PC-3 (cell line): ENCODE measurements around the gene ADGRV1. TPM values are rescaled to one million over a fixed set of nuclear protein-coding genes. Genes with fewer than 3 reads are reported as not detected.

Experiments
- ATAC-seq: fragments of 200-7000 bp; cut with Tn5 transposase; 2 replicates; pipeline ENCODE4 v1.9.1; 2020; ENCODE audit warnings: mild to moderate bottlenecking, moderate library complexity
- BruUV-seq: library from RNA; stranded (reverse); fragments of 400-500 nt; replicated peaks from 2 replicates; lab custom pipeline; 2021; lab: Mats Ljungman, UMichigan
- CTCF ChIA-PET: fragments of 300-600 bp; sonication (Branson Sonifier 250); formaldehyde crosslinking; loops from one replicate; lab custom pipeline; 2022; ENCODE audit warnings: antibody characterized with exemption; lab: Charles Lee
- POLR2A ChIA-PET: fragments of 300-600 bp; sonication (Branson Sonifier 250); formaldehyde crosslinking; loops from one replicate; lab custom pipeline; 2022; ENCODE audit warnings: antibody characterized with exemption; ENCODE audit not compliant: unreplicated experiment; lab: Charles Lee
- DNase-seq: peaks from one replicate; pipeline ENCODE4 v3.0.0-alpha.2; 2015
- H2AFZ ChIP-seq: fragments of 300-600 bp; sonication (generic); 2 replicates; pipeline ENCODE4 v1.6.0; 2016; ENCODE audit warnings: antibody characterized with exemption, low read length
- H3F3A ChIP-seq: fragments of 300-600 bp; sonication (generic); one replicate; pipeline ENCODE4 v1.6.0; 2017; ENCODE audit warnings: antibody characterized with exemption, low read length, control low read depth, mild to moderate bottlenecking; ENCODE audit not compliant: unreplicated experiment
- H3K27ac ChIP-seq: fragments of 300-600 bp; sonication (generic); 2 replicates; pipeline ENCODE4 v1.5.1; 2016; ENCODE audit warnings: mild to moderate bottlenecking, low read length
- H3K27me3 ChIP-seq: fragments of 300-600 bp; sonication (generic); 2 replicates; pipeline ENCODE4 v1.6.1; 2016; ENCODE audit warnings: low read length, mixed read lengths
- H3K36me3 ChIP-seq: fragments of 300-600 bp; sonication (generic); 2 replicates; pipeline ENCODE4 v1.6.1; 2016; ENCODE audit warnings: low read depth, mixed run types, low read length, mixed read lengths
- H3K4me1 ChIP-seq: fragments of 300-600 bp; sonication (generic); 2 replicates; pipeline ENCODE4 v1.5.1; 2016; ENCODE audit warnings: low read length; ENCODE audit not compliant: insufficient read depth
- H3K4me2 ChIP-seq: fragments of 300-600 bp; sonication (generic); 2 replicates; pipeline ENCODE4 v1.6.0; 2016; ENCODE audit warnings: low read length
- H3K4me3 ChIP-seq: fragments of 300-600 bp; sonication (generic); 2 replicates; pipeline ENCODE4 v1.5.1; 2016; ENCODE audit warnings: mild to moderate bottlenecking, low read length, mixed read lengths
- H3K79me2 ChIP-seq: fragments of 300-600 bp; sonication (generic); 2 replicates; pipeline ENCODE4 v1.6.1; 2017; ENCODE audit warnings: low read length, mixed read lengths
- H3K9ac ChIP-seq: fragments of 300-600 bp; sonication (generic); 2 replicates; pipeline ENCODE4 v1.6.0; 2016; ENCODE audit warnings: mild to moderate bottlenecking, low read length
- H3K9me2 ChIP-seq: fragments of 300-600 bp; sonication (generic); replicated peaks from 2 replicates; pipeline ENCODE4 v1.6.1; 2016; ENCODE audit warnings: mixed run types, low read length, mixed read lengths
- H3K9me3 ChIP-seq: fragments of 300-600 bp; sonication (generic); 2 replicates; pipeline ENCODE4 v1.6.1; 2016; ENCODE audit warnings: low read length, mixed read lengths
- H4K20me1 ChIP-seq: fragments of 300-600 bp; sonication (generic); 2 replicates; pipeline ENCODE4 v1.6.1; 2016; ENCODE audit warnings: low read length, mixed read lengths
- CTCF ChIP-seq: fragments of 300-600 bp; sonication (generic); conservative IDR thresholded peaks from 2 replicates; pipeline ENCODE4 v1.5.1; 2017; ENCODE audit warnings: antibody characterized with exemption, low read depth, mild to moderate bottlenecking, low read length
- EZH2 ChIP-seq: fragments of 300-600 bp; sonication (generic); IDR thresholded peaks from one replicate; pipeline ENCODE4 v1.6.1; 2017; ENCODE audit warnings: antibody characterized with exemption, mild to moderate bottlenecking, low read length; ENCODE audit not compliant: unreplicated experiment
- EZH2phosphoT487 ChIP-seq: fragments of 300-600 bp; sonication (generic); IDR thresholded peaks from 2 replicates; pipeline ENCODE4 v1.6.1; 2018; ENCODE audit warnings: mild to moderate bottlenecking, antibody characterized with exemption, low read length, borderline replicate concordance
- intact Hi-C: fragments of 100-400 bp; cut with micrococcal nuclease; formaldehyde crosslinking; loops from 2 replicates; pipeline ENCODE4 v1.9.0; 2023
- total RNA-seq: library from RNA; depleted of rRNA; stranded (reverse); fragments of >200 nt; gene quantifications from 2 replicates; pipeline ENCODE4 v1.2.3, GENCODE V29; 2014

ADGRV1 gene
- total RNA-seq, 1 experiment from 2014 or later: 22.7 TPM

DNA sequence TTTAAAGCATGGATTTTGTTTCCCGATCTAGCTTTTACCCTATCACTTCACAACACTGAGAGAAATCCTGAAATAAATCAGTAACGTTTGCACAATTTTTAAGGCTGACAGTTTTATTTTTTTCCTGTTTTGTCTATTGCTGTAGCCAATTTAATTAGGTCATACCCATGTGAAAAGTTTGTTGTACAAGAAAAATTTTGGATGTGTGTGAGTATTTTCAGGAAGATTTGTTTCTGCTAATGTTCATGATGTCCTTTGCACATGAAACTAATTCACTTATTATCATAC is 586.7 kb downstream of the ADGRV1 start:
- Histone ChIP-seq H3K9me2 (no peaks in the 10 kb centered on the region), H3K9me3 (no peaks in the 10 kb centered on the region), H3K4me1 (peaks cover 5% of the 10 kb centered on the region), H3K79me2 (no peaks in the 10 kb centered on the region), H3K4me3 (no peak overlapping the region), H2AFZ (no peak overlapping the region), H3K27me3 (no peaks in the 10 kb centered on the region), H3K27ac (no peak overlapping the region), H3K4me2 (no peak overlapping the region), H3F3A (no peaks in the 10 kb centered on the region), H4K20me1 (no peaks in the 10 kb centered on the region), H3K36me3 (no peaks in the 10 kb centered on the region), H3K9ac (no peak overlapping the region)
- TF ChIP-seq EZH2 (no peak), EZH2phosphoT487 (no peak), CTCF (no peak)
- ATAC-seq (no peak), DNase-seq (no peak)
- intact Hi-C loops: no loop called here
- ChIA-PET POLR2A (no interaction called here), CTCF (no interaction called here)
- no TSS peak for BruUV-seq

DNA sequence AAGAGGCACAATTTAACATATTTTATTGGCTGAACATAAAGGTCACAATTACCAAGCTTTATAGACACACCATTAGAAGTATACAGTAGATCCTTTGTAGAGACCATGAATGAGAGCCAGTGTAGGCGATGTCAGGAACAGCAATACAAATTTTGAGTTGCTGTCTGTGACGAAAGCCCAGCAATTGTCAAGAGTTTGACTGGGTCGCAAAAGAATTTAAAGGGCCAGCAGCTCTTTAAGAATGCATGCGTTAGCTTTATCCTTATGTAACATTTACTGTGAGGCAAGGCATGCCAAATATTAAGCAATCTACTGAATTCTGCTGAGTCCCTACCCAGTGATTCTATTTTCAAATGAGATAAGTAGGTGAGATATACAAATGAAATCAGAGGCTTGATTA is 587.6 kb downstream of the ADGRV1 start:
- ATAC-seq (no peak), DNase-seq (no peak)
- intact Hi-C loops: no loop called here
- Histone ChIP-seq H3K4me2 (no peak overlapping the region), H3K9ac (no peak overlapping the region), H3F3A (no peaks in the 10 kb centered on the region), H3K79me2 (no peaks in the 10 kb centered on the region), H3K36me3 (no peaks in the 10 kb centered on the region), H3K27me3 (no peaks in the 10 kb centered on the region), H3K4me1 (peaks cover 12% of the 10 kb centered on the region), H3K27ac (no peak overlapping the region), H4K20me1 (no peaks in the 10 kb centered on the region), H3K9me2 (no peaks in the 10 kb centered on the region), H3K9me3 (no peaks in the 10 kb centered on the region), H3K4me3 (no peak overlapping the region), H2AFZ (no peak overlapping the region)
- TF ChIP-seq EZH2phosphoT487 (no peak), EZH2 (no peak), CTCF (no peak)
- no TSS peak for BruUV-seq
- POLR2A ChIA-PET: interaction anchor here (0.6 kb wide), 1 partner anchor 1095 kb away, joined by 3 read pairs; no protein-coding TSS in a partner anchor
- CTCF ChIA-PET: no interaction called here

- DNase-seq (no peak), ATAC-seq (no peak)
- Histone ChIP-seq H3K79me2 (no peaks in the 10 kb centered on the region), H3K4me1 (peaks cover 20% of the 10 kb centered on the region), H3K4me3 (no peak overlapping the region), H4K20me1 (no peaks in the 10 kb centered on the region), H3K27ac (no peak overlapping the region), H3K36me3 (no peaks in the 10 kb centered on the region), H3K27me3 (no peaks in the 10 kb centered on the region), H3K9ac (no peak overlapping the region), H3K9me2 (no peaks in the 10 kb centered on the region), H3F3A (no peaks in the 10 kb centered on the region), H3K9me3 (no peaks in the 10 kb centered on the region), H3K4me2 (no peak overlapping the region), H2AFZ (no peak overlapping the region)
- ChIA-PET CTCF (no interaction called here), POLR2A (interaction anchor here (0.5 to 0.6 kb wide), 2 partner anchors 301 to 1096 kb away, joined by 3 to 4 read pairs; no protein-coding TSS in a partner anchor)
- TF ChIP-seq EZH2phosphoT487 (no peak), EZH2 (no peak), CTCF (no peak)
- BruUV-seq: no TSS peak
- intact Hi-C loops: no loop called here
Measured at GRCh38 chr5:91146905-91147600, 588.5 kb downstream of the ADGRV1 start.
